DND-41 (cell line): Measurements from ENCODE around the gene PTPRD.

Source experiments
- EZH2 ChIP-seq: IDR thresholded peaks from 3 replicates; pipeline ENCODE4 v1.6.1; 2012; ENCODE audit warnings: borderline replicate concordance, low read depth, mild to moderate bottlenecking, moderate library complexity, low read length, inconsistent platforms; ENCODE audit not compliant: severe bottlenecking
- TF ChIP-seq, protein P1 (sequence below): IDR thresholded peaks from 2 replicates; pipeline ENCODE4 v1.5.1; 2012; ENCODE audit warnings: borderline replicate concordance, low read length, moderate library complexity, mild to moderate bottlenecking; ENCODE audit not compliant: poor library complexity, severe bottlenecking; ENCODE audit errors: extremely low read depth

DNA sequence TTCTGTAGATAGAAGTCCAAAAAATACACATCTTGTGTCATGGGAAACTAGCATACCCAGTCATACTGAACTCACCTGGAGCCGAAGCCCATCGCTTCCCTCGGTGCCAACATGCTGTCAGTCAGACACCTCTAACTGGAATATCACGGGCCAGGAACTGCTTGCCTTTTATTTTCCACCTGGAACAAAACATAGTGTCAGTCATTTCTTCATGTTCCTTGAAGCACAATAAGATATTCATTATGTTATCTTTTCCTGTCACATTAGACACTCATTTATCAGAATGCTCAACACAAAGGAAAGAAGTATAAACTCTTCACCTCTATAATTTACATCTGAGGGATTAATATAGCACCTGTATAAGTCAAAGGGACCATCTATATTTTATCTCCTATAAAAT lies 674.4 kb downstream of the PTPRD start:
- TF ChIP-seq, protein P1, sequence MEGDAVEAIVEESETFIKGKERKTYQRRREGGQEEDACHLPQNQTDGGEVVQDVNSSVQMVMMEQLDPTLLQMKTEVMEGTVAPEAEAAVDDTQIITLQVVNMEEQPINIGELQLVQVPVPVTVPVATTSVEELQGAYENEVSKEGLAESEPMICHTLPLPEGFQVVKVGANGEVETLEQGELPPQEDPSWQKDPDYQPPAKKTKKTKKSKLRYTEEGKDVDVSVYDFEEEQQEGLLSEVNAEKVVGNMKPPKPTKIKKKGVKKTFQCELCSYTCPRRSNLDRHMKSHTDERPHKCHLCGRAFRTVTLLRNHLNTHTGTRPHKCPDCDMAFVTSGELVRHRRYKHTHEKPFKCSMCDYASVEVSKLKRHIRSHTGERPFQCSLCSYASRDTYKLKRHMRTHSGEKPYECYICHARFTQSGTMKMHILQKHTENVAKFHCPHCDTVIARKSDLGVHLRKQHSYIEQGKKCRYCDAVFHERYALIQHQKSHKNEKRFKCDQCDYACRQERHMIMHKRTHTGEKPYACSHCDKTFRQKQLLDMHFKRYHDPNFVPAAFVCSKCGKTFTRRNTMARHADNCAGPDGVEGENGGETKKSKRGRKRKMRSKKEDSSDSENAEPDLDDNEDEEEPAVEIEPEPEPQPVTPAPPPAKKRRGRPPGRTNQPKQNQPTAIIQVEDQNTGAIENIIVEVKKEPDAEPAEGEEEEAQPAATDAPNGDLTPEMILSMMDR = no peak
- no peak for TF ChIP-seq EZH2
